Endothelial cell of umbilical vein (primary cell): Measurements from ENCODE around the gene PNLIPRP2. TPM values are rescaled to one million over a fixed set of nuclear protein-coding genes. Genes with fewer than 3 reads are reported as not detected.

Experiments used
- BruUV-seq: library from RNA; stranded (reverse); fragments of 400-500 nt; replicated peaks from 2 replicates; lab custom pipeline; 2021; lab: Mats Ljungman, UMichigan
- CTCF ChIA-PET: fragments of 300-600, 350-600 bp; sonication (Branson Sonifier 250); formaldehyde crosslinking; loops from one replicate; lab custom pipeline; 2021; ENCODE audit warnings: antibody characterized with exemption, inconsistent platforms; lab: Charles Lee
- POLR2A ChIA-PET: fragments of 300-600, 350-600 bp; sonication (Branson Sonifier 250); formaldehyde crosslinking; loops from one replicate; lab custom pipeline; 2021; ENCODE audit warnings: antibody characterized with exemption, inconsistent platforms; lab: Charles Lee
- DNase-seq: peaks from one replicate; pipeline ENCODE4 v3.0.0-alpha.2; 2011; ENCODE audit warnings: low read depth, low spot score
- FAIRE-seq: peaks from 2 replicates; lab custom pipeline; 2011; peaks lifted over from hg19 to GRCh38; lab: Jason Lieb, UNC
- H2AFZ ChIP-seq: 2 replicates; pipeline ENCODE4 v1.6.0; 2012; ENCODE audit warnings: low read depth, low read length, control low read depth, inconsistent platforms
- H3K27ac ChIP-seq: 2 replicates; pipeline ENCODE4 v1.5.1; 2011; ENCODE audit warnings: low read depth, mild to moderate bottlenecking, control low read depth, low read length, moderate library complexity; ENCODE audit not compliant: insufficient read depth
- H3K27me3 ChIP-seq, 2 experiments: 2 replicates each; pipeline versions ENCODE4 v1.6.0 to v1.6.1; 2011; ENCODE audit warnings: low read length in 2 of 2, mixed read lengths in 1 of 2; ENCODE audit not compliant: control insufficient read depth in 2 of 2, insufficient read depth in 2 of 2
- H3K36me3 ChIP-seq, 2 experiments: 2 replicates in 1 of 2; 3 replicates in 1 of 2; pipeline ENCODE4 v1.5.1; 2011; ENCODE audit warnings: low read length in 2 of 2, mild to moderate bottlenecking in 1 of 2, moderate library complexity in 1 of 2; ENCODE audit not compliant: control insufficient read depth in 2 of 2, insufficient read depth in 2 of 2; ENCODE audit errors: extremely low read depth in 1 of 2
- H3K4me1 ChIP-seq: 3 replicates; pipeline ENCODE4 v1.5.1; 2011; ENCODE audit warnings: mild to moderate bottlenecking, low read length; ENCODE audit not compliant: control insufficient read depth, insufficient read depth; ENCODE audit errors: extremely low read depth
- H3K4me2 ChIP-seq: 2 replicates; pipeline ENCODE4 v1.6.1; 2011; ENCODE audit warnings: low read length, control low read depth, mixed read lengths; ENCODE audit not compliant: insufficient read depth
- H3K4me3 ChIP-seq, 3 experiments: fragments of 200-600 bp in 1 of 3; sonication (generic), shearing (Covaris generic) in 1 of 3; replicated peaks in 1 of 3; 2 replicates each; pipeline ENCODE4 v1.5.1; 2011 to 2016; ENCODE audit warnings: control low read depth in 3 of 3, low read length in 3 of 3, mild to moderate bottlenecking in 2 of 3, inconsistent platforms in 1 of 3, low read depth in 1 of 3, moderate library complexity in 1 of 3; ENCODE audit not compliant: insufficient read depth in 1 of 3
- H3K79me2 ChIP-seq: 2 replicates; pipeline ENCODE4 v1.6.0; 2012; ENCODE audit warnings: low read length, inconsistent platforms; ENCODE audit not compliant: control insufficient read depth, insufficient read depth
- H3K9ac ChIP-seq: replicated peaks from 2 replicates; pipeline ENCODE3; 2011; ENCODE audit warnings: low read length, control low read depth; ENCODE audit not compliant: insufficient read depth; ENCODE audit errors: extremely low read depth
- H3K9me1 ChIP-seq: replicated peaks from 3 replicates; pipeline ENCODE4 v1.6.0; 2011; ENCODE audit warnings: mild to moderate bottlenecking, low read length; ENCODE audit not compliant: control insufficient read depth, insufficient read depth; ENCODE audit errors: extremely low read depth
- H3K9me3 ChIP-seq: replicated peaks from 2 replicates; pipeline ENCODE4 v1.5.1; 2012; ENCODE audit warnings: low read length, inconsistent platforms; ENCODE audit not compliant: control insufficient read depth, insufficient read depth
- H4K20me1 ChIP-seq: replicated peaks from 2 replicates; pipeline ENCODE3; 2011; ENCODE audit warnings: mild to moderate bottlenecking, low read length; ENCODE audit not compliant: control insufficient read depth, insufficient read depth; ENCODE audit errors: extremely low read depth
- JUN ChIP-seq: IDR thresholded peaks from 2 replicates; pipeline ENCODE4 v1.6.1; 2011; ENCODE audit warnings: borderline replicate concordance, low read depth; ENCODE audit not compliant: insufficient read length, insufficient read depth
- POLR2AphosphoS5 ChIP-seq: IDR thresholded peaks from 2 replicates; pipeline ENCODE4 v1.6.1; 2012; ENCODE audit warnings: low read depth, mild to moderate bottlenecking, control low read depth, low read length, moderate library complexity; ENCODE audit not compliant: insufficient read depth
- dilution Hi-C: fragments of 300-500 bp; cut with MboI; formaldehyde crosslinking; loops from one replicate; pipeline ENCODE4 v1.15.0; 2019; ENCODE audit warnings: low sequenced_read_pairs; ENCODE audit not compliant: extremely low pct_ligation_motif_present
- intact Hi-C: fragments of 100-400 bp; cut with micrococcal nuclease; formaldehyde crosslinking; loops from one replicate; pipeline ENCODE4 v1.10.0; 2022
- polyA plus RNA-seq, 4 experiments: library from polyadenylated mRNA; depleted of rRNA in 3 of 4; stranded (reverse) in 3 of 4; unstranded in 1 of 4; fragments of >200 nt; gene quantifications; 2 replicates each; pipeline versions ENCODE4 v1.2.1 to v1.2.3, GENCODE V29; 2011 to 2012; ENCODE audit warnings: missing spikeins in 1 of 4
- total RNA-seq: library from RNA; stranded (reverse); gene quantifications from 2 replicates; pipeline ENCODE4 v1.2.3, GENCODE V29; 2021

Gene PNLIPRP2
- total and polyA plus RNA-seq, 2 donors (not counting 3 experiments of a cell fraction or from before 2014, with no cell fraction given): not detected

GRCh38 chr10:116613471-116613870 is 7.3 kb upstream of the PNLIPRP2 start:
- no peaks in the 10 kb centered on the region for H3K36me3 ChIP-seq
- no peaks in the 10 kb centered on the region for H3K27me3 ChIP-seq
- TF ChIP-seq POLR2AphosphoS5: no peak
- no peak for TF ChIP-seq JUN
- no peaks in the 10 kb centered on the region for H3K79me2 ChIP-seq
- no peak overlapping the region for H3K4me2 ChIP-seq
- intact Hi-C loops (no loop called here), dilution Hi-C loops (no loop called here)
- H3K9me3 ChIP-seq: no peaks in the 10 kb centered on the region
- H3K27ac ChIP-seq: no peak overlapping the region
- H3K4me1 ChIP-seq: no peaks in the 10 kb centered on the region
- ChIA-PET CTCF (no interaction called here), POLR2A (no interaction called here)
- no peak overlapping the region for H2AFZ ChIP-seq
- H3K9me1 ChIP-seq: no peaks in the 10 kb centered on the region
- BruUV-seq: no TSS peak
- no peak overlapping the region for H3K4me3 ChIP-seq
- DNase-seq (no peak), FAIRE-seq (no peak)
- no peaks in the 10 kb centered on the region for H4K20me1 ChIP-seq
- H3K9ac ChIP-seq: no peak overlapping the region

GRCh38 chr10:116614796-116615195 is 6.0 kb upstream of the PNLIPRP2 start:
- TF ChIP-seq POLR2AphosphoS5: no peak
- dilution Hi-C loops (no loop called here), intact Hi-C loops (no loop called here)
- H3K27ac ChIP-seq: no peak overlapping the region
- FAIRE-seq: no peak
- DNase-seq: no peak
- H3K4me1 ChIP-seq: no peaks in the 10 kb centered on the region
- no peaks in the 10 kb centered on the region for H3K9me1 ChIP-seq
- no peak overlapping the region for H3K4me2 ChIP-seq
- no peaks in the 10 kb centered on the region for H3K9me3 ChIP-seq
- ChIA-PET CTCF (no interaction called here), POLR2A (no interaction called here)
- H3K4me3 ChIP-seq: no peak overlapping the region
- no peaks in the 10 kb centered on the region for H3K27me3 ChIP-seq
- H4K20me1 ChIP-seq: no peaks in the 10 kb centered on the region
- H3K36me3 ChIP-seq: no peaks in the 10 kb centered on the region
- H2AFZ ChIP-seq: no peak overlapping the region
- no TSS peak for BruUV-seq
- no peak overlapping the region for H3K9ac ChIP-seq
- H3K79me2 ChIP-seq: no peaks in the 10 kb centered on the region
